ENCODE results near the gene GJD3. TPM values are rescaled to one million over a fixed set of nuclear protein-coding genes. Genes with fewer than 3 reads are reported as not detected.

Gene GJD3
- 0.89 and 3.0 TPM in 2 replicates for total RNA-seq

GRCh38 chr17:40364121-40364861 is at the start of gene GJD3:
Gene GJD3 (minus strand): TSS chr17:40364737. CDS start chr17:40363815, 922 bp downstream.

Other genes with a start within 250 kb of the GJD3 start
- gene MSL1, start 242.8 kb downstream of the GJD3 start, total RNA-seq, result 36.1 and 46.1 TPM in 2 replicates
- gene CASC3, start 224.2 kb downstream of the GJD3 start, total RNA-seq, result 28.8 and 32.1 TPM in 2 replicates
- gene RAPGEFL1, start 187.3 kb downstream of the GJD3 start, total RNA-seq, result 0.84 and 0.89 TPM in 2 replicates
- 5.4 and 5.5 TPM in 2 replicates for gene WIPF2, start 145.4 kb downstream of the GJD3 start, total RNA-seq
- 23.7 and 27.1 TPM in 2 replicates for gene CDC6, start 76.9 kb downstream of the GJD3 start, total RNA-seq
- 16.1 and 18.5 TPM in 2 replicates for gene RARA, start 55.6 kb downstream of the GJD3 start, total RNA-seq
- gene TOP2A, start 53.2 kb upstream of the GJD3 start, total RNA-seq, result 107 and 127 TPM in 2 replicates
- 119 and 123 TPM in 2 replicates for gene IGFBP4, start 78.7 kb upstream of the GJD3 start, total RNA-seq
- gene TNS4, start 136.9 kb upstream of the GJD3 start, total RNA-seq, result under 0.01 and 0.17 TPM in 2 replicates
- gene CCR7, start 200.7 kb upstream of the GJD3 start, total RNA-seq, result not detected in 2 replicates

All from bronchus fibroblast of lung (primary cell).